ENCODE results near the gene BSN. TPM values are rescaled to one million over a fixed set of nuclear protein-coding genes. Genes with fewer than 3 reads are reported as not detected.

Gene BSN
- total RNA-seq, 1 donor from 2014 or later = 0.09 TPM

DNA sequence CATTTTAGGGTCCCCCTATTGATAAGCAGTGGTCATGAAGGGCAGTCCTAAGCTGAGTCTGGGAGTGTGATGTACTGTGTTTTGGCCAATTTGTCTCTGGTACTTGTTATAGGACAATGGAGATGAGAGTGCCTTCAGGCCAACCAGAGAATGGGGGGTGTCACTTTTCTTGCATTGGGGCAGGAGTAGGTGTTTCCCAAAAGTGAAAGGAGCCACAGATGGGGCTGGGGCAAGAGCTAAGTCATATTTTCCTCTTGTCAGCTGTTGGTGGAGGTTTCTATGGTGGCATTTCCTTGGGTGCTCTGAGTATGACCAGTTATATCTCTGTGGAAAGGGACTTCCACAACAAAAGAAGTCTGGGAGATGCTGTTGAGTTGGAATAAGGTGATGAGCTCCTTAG, 24.7 kb upstream of the BSN start:
- H3K27me3 Mint-ChIP-seq = no peaks in the 10 kb centered on the region
- peaks cover 18% of the 10 kb centered on the region for H3K4me1 Mint-ChIP-seq
- H3K9me3 Mint-ChIP-seq = no peaks in the 10 kb centered on the region
- H3K4me3 Mint-ChIP-seq = peak overlapping the region; percentile 0
- H3K36me3 Mint-ChIP-seq (ENCODE audit: low read depth) = peaks cover 34% of the 10 kb centered on the region
- DNase-seq = peak; percentile 65
- peak overlapping the region; percentile 73 for H3K27ac Mint-ChIP-seq
- intact Hi-C loops (cut with micrococcal nuclease) = loop anchor here (2.0 kb wide), 1 partner anchor 59 kb away; the partner anchor contains the start of gene DAG1

DNA sequence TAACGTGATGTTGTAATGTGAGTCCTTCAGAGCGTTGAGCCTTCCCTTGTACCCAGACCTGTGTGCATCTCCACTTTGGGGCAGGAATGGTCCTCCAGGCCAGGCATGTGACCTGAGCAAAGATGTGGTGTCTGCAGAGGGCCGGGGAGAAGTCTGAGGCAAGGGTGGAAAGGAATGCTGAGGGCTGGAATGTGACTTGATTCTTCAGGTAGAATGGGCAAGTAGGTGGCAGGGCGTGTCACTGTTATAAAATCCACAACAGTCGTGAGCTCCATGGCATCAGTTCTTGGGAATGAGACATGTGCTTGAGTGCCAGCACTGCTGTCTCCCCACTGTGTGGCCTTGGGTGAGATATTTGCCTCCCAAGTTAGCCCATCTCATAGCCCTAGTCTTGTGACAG, 24.0 kb upstream of the BSN start:
- no peak for DNase-seq
- no peaks in the 10 kb centered on the region for H3K27me3 Mint-ChIP-seq
- peaks cover 34% of the 10 kb centered on the region for H3K36me3 Mint-ChIP-seq (ENCODE audit: low read depth)
- H3K27ac Mint-ChIP-seq = peak overlapping the region; percentile 73
- intact Hi-C loops (cut with micrococcal nuclease) = no loop called here
- no peak overlapping the region for H3K4me3 Mint-ChIP-seq
- H3K4me1 Mint-ChIP-seq = peaks cover 18% of the 10 kb centered on the region
- no peaks in the 10 kb centered on the region for H3K9me3 Mint-ChIP-seq

- Mint-ChIP-seq H3K36me3 (ENCODE audit: low read depth) (peaks cover 33% of the 10 kb centered on the region), H3K4me3 (no peak overlapping the region), H3K27me3 (no peaks in the 10 kb centered on the region), H3K27ac (peak overlapping the region; percentile 11), H3K9me3 (no peaks in the 10 kb centered on the region), H3K4me1 (peaks cover 18% of the 10 kb centered on the region)
- intact Hi-C loops (cut with micrococcal nuclease) = no loop called here
- no peak for DNase-seq
These were observed 23.6 kb upstream of the BSN start for GRCh38 chr3:49530701-49531100.

DNA sequence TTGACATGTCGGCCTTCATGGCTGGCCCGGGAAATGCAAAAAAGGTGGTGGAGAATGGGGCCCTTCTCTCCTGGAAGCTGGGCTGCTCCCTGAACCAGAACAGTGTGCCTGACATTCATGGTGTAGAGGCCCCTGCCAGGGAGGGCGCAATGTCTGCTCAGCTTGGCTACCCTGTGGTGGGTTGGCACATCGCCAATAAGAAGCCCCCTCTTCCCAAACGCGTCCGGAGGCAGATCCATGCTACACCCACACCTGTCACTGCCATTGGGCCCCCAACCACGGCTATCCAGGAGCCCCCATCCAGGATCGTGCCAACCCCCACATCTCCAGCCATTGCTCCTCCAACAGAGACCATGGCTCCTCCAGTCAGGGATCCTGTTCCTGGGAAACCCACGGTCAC, 23.1 kb upstream of the BSN start:
- Mint-ChIP-seq H3K4me3 (no peak overlapping the region), H3K27me3 (no peaks in the 10 kb centered on the region), H3K9me3 (no peaks in the 10 kb centered on the region), H3K36me3 (ENCODE audit: low read depth) (peaks cover 33% of the 10 kb centered on the region), H3K4me1 (peaks cover 18% of the 10 kb centered on the region), H3K27ac (no peak overlapping the region)
- intact Hi-C loops (cut with micrococcal nuclease) = no loop called here
- DNase-seq = no peak

DNA sequence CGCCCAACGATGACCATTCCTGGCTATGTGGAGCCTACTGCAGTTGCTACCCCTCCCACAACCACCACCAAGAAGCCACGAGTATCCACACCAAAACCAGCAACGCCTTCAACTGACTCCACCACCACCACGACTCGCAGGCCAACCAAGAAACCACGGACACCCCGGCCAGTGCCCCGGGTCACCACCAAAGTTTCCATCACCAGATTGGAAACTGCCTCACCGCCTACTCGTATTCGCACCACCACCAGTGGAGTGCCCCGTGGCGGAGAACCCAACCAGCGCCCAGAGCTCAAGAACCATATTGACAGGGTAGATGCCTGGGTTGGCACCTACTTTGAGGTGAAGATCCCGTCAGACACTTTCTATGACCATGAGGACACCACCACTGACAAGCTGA, 22.6 kb upstream of the BSN start:
- H3K4me3 Mint-ChIP-seq = no peak overlapping the region
- H3K9me3 Mint-ChIP-seq = no peaks in the 10 kb centered on the region
- intact Hi-C loops (cut with micrococcal nuclease) = no loop called here
- H3K4me1 Mint-ChIP-seq = peaks cover 18% of the 10 kb centered on the region
- peaks cover 33% of the 10 kb centered on the region for H3K36me3 Mint-ChIP-seq (ENCODE audit: low read depth)
- H3K27ac Mint-ChIP-seq = peak overlapping the region; percentile 79
- no peaks in the 10 kb centered on the region for H3K27me3 Mint-ChIP-seq
- no peak for DNase-seq

GRCh38 chr3:49533031-49533430, 21.2 kb upstream of the BSN start:
- intact Hi-C loops (cut with micrococcal nuclease) = no loop called here
- peaks cover 33% of the 10 kb centered on the region for H3K36me3 Mint-ChIP-seq (ENCODE audit: low read depth)
- peak overlapping the region; percentile 29 for H3K27ac Mint-ChIP-seq
- H3K9me3 Mint-ChIP-seq = no peaks in the 10 kb centered on the region
- no peak for DNase-seq
- H3K4me1 Mint-ChIP-seq = peaks cover 16% of the 10 kb centered on the region
- H3K27me3 Mint-ChIP-seq = no peaks in the 10 kb centered on the region
- no peak overlapping the region for H3K4me3 Mint-ChIP-seq

DNA sequence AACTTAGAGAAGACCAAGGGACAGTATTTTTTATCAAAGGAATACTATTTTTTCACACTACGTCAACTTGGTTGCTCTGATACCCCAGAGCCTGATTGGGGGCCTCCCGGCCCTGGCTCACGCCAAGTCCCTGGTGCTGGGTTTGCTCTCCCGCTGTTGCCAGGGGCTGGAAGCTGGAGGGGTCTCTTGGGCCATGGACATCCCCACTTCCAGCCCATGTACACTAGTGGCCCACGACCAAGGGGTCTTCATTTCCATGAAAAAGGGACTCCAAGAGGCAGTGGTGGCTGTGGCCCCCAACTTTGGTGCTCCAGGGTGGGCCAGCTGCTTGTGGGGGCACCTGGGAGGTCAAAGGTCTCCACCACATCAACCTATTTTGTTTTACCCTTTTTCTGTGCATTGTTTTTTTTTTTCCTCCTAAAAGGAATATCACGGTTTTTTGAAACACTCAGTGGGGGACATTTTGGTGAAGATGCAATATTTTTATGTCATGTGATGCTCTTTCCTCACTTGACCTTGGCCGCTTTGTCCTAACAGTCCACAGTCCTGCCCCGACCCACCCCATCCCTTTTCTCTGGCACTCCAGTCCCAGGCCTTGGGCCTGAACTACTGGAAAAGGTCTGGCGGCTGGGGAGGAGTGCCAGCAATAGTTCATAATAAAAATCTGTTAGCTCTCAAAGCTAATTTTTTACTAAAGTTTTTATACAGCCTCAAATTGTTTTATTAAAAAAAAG, 20.3 kb upstream of the BSN start:
- H3K4me3 Mint-ChIP-seq = no peak overlapping the region
- no peak overlapping the region for H3K27ac Mint-ChIP-seq
- H3K4me1 Mint-ChIP-seq = peaks cover 16% of the 10 kb centered on the region
- H3K36me3 Mint-ChIP-seq (ENCODE audit: low read depth) = peaks cover 33% of the 10 kb centered on the region
- H3K9me3 Mint-ChIP-seq = no peaks in the 10 kb centered on the region
- no peak for DNase-seq
- intact Hi-C loops (cut with micrococcal nuclease) = no loop called here
- no peaks in the 10 kb centered on the region for H3K27me3 Mint-ChIP-seq

DNA sequence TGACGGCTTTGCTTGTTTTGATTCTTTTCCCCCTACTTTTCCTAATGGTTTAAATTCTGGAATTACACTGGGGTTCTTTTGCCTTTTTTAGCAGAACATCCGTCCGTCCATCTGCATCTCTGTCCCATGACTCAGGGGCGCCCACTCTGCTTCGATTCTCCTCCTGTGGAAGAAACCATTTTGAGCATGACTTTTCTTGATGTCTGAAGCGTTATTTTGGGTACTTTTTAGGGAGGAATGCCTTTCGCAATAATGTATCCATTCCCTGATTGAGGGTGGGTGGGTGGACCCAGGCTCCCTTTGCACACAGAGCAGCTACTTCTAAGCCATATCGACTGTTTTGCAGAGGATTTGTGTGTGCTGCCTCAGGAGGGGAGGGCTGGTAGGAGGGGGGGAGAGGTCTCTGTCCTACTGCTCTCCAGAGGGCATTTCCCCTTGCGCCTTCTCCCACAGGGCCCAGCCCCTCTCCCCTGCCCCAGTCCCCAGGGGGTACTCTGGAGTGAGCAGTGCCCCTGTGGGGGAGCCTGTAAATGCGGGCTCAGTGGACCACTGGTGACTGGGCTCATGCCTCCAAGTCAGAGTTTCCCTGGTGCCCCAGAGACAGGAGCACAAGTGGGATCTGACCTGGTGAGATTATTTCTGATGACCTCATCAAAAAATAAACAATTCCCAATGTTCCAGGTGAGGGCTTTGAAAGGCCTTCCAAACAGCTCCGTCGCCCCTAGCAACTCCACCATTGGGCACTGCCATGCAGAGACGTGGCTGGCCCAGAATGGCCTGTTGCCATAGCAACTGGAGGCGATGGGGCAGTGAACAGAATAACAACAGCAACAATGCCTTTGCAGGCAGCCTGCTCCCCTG, 19.5 kb upstream of the BSN start:
- no peak overlapping the region for H3K4me3 Mint-ChIP-seq
- no peak overlapping the region for H3K27ac Mint-ChIP-seq
- peak; percentile 54 for DNase-seq
- peaks cover 10% of the 10 kb centered on the region for H3K4me1 Mint-ChIP-seq
- no peaks in the 10 kb centered on the region for H3K9me3 Mint-ChIP-seq
- peaks cover 28% of the 10 kb centered on the region for H3K36me3 Mint-ChIP-seq (ENCODE audit: low read depth)
- intact Hi-C loops (cut with micrococcal nuclease) = no loop called here
- no peaks in the 10 kb centered on the region for H3K27me3 Mint-ChIP-seq

GRCh38 chr3:49535971-49536874, 18.1 kb upstream of the BSN start:
- Mint-ChIP-seq H3K36me3 (ENCODE audit: low read depth) (peaks cover 19% of the 10 kb centered on the region), H3K4me3 (no peak overlapping the region), H3K27ac (no peak overlapping the region), H3K27me3 (no peaks in the 10 kb centered on the region), H3K4me1 (peaks cover 9% of the 10 kb centered on the region), H3K9me3 (no peaks in the 10 kb centered on the region)
- DNase-seq = peak; percentile 54
- intact Hi-C loops (cut with micrococcal nuclease) = no loop called here

GRCh38 chr3:49536875-49537533, 17.3 kb upstream of the BSN start:
- H3K9me3 Mint-ChIP-seq = no peaks in the 10 kb centered on the region
- peaks cover 12% of the 10 kb centered on the region for H3K36me3 Mint-ChIP-seq (ENCODE audit: low read depth)
- H3K27ac Mint-ChIP-seq = no peak overlapping the region
- no peak overlapping the region for H3K4me3 Mint-ChIP-seq
- intact Hi-C loops (cut with micrococcal nuclease) = no loop called here
- peaks cover under 1% of the 10 kb centered on the region for H3K27me3 Mint-ChIP-seq
- DNase-seq = peak; percentile 53
- H3K4me1 Mint-ChIP-seq = peaks cover 5% of the 10 kb centered on the region

DNA sequence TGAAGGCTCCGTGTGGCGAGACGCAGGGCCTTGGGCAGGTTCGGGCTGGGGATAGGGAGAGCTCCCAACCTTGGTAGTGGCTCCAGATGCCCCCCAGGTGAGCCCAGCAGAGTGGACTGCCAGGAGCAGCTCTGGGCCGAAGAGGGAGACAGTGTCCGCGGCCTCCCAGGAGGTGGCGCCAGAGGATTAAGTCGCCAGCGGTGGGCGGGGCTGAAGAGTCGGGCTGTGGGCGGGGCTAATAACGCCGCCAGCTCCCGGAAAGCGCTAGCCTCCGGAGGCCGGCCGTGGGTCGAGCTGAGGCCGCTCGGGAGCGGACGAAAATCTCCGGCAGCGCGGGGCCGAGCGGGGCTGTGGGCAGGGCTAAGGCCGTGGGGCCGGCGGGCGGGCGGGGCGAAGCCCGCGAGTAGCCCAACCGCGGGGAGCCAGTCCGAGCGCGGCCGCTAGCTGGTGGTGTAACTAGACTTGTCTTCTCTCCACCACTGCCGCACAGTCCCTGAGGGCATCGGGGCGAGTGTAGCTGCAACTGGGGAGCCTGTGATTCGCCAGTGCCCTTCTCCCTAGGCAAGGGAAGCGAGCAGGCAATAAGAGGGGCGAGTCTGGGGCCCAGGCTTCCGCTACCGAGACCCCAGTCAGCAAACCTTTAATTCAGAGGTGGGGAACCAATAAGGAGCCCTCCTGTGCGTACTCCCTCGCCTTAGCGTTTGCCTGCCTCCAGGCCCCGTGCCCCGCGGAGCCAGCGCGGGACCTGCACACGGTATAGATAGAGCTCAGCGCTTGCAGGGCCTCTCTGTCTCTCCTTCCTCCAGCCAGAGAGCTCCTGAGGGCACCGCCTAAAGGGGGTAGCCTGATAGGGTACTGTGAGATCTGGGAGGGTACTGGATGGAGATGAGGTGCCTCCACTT, 14.4 kb upstream of the BSN start:
- peak; percentile 98 for DNase-seq
- H3K4me3 Mint-ChIP-seq = peak overlapping the region; percentile 73
- no peaks in the 10 kb centered on the region for H3K36me3 Mint-ChIP-seq (ENCODE audit: low read depth)
- intact Hi-C loops (cut with micrococcal nuclease) = loop anchor here (1.0 kb wide), 2 partner anchors 14 to 131 kb away; partner anchors contain the start of gene BSN
- peaks cover 17% of the 10 kb centered on the region for H3K27me3 Mint-ChIP-seq
- H3K4me1 Mint-ChIP-seq = peaks cover 5% of the 10 kb centered on the region
- peak overlapping the region; percentile 25 for H3K27ac Mint-ChIP-seq
- H3K9me3 Mint-ChIP-seq = no peaks in the 10 kb centered on the region

- peaks cover 52% of the 10 kb centered on the region for H3K27me3 Mint-ChIP-seq
- H3K4me3 Mint-ChIP-seq = peak overlapping the region; percentile 22
- H3K9me3 Mint-ChIP-seq = no peaks in the 10 kb centered on the region
- intact Hi-C loops (cut with micrococcal nuclease) = no loop called here
- peaks cover 19% of the 10 kb centered on the region for H3K4me1 Mint-ChIP-seq
- H3K27ac Mint-ChIP-seq = no peak overlapping the region
- no peaks in the 10 kb centered on the region for H3K36me3 Mint-ChIP-seq (ENCODE audit: low read depth)
- DNase-seq = no peak
These were observed 2.2 kb upstream of the BSN start for GRCh38 chr3:49552087-49552486.
